Mesenchymal stem cell (in vitro differentiated cells and primary cell): Measurements from ENCODE around the gene LPP.

Source experiments
- DNase-seq: peaks from one replicate; pipeline ENCODE4 v3.0.0-alpha.2; 2013
- H2AFZ ChIP-seq: one replicate; pipeline ENCODE4 v1.6.1; 2013; ENCODE audit warnings: low read depth, mild to moderate bottlenecking, control low read depth, inconsistent platforms, low read length, moderate library complexity
- H2AK5ac ChIP-seq: 2 replicates; pipeline ENCODE4 v1.6.1; 2013; ENCODE audit warnings: low read length, moderate library complexity, mild to moderate bottlenecking, inconsistent platforms; ENCODE audit not compliant: severe bottlenecking
- H2BK120ac ChIP-seq: one replicate; pipeline ENCODE4 v1.6.1; 2013; ENCODE audit warnings: low read depth, mild to moderate bottlenecking, inconsistent platforms, low read length, moderate library complexity
- H2BK12ac ChIP-seq, 2 experiments: one replicate each; pipeline ENCODE4 v1.6.1; 2013; ENCODE audit warnings: inconsistent platforms in 2 of 2, low read length in 2 of 2, mild to moderate bottlenecking in 2 of 2, moderate library complexity in 2 of 2, control low read depth in 1 of 2
- H2BK15ac ChIP-seq: one replicate; pipeline ENCODE4 v1.6.1; 2013; ENCODE audit warnings: mild to moderate bottlenecking, low read depth, inconsistent platforms; ENCODE audit not compliant: poor library complexity, severe bottlenecking
- H2BK5ac ChIP-seq: 2 replicates; pipeline ENCODE4 v1.6.1; 2013; ENCODE audit warnings: low read depth, mild to moderate bottlenecking, low read length, control low read depth, inconsistent platforms; ENCODE audit not compliant: poor library complexity, severe bottlenecking
- H3K14ac ChIP-seq, 2 experiments: one replicate each; pipeline ENCODE4 v1.6.1; 2013; ENCODE audit warnings: inconsistent platforms in 2 of 2, low read length in 2 of 2, control low read depth in 1 of 2, mild to moderate bottlenecking in 1 of 2, moderate library complexity in 1 of 2
- H3K18ac ChIP-seq, 2 experiments: one replicate each; pipeline ENCODE4 v1.6.1; 2013; ENCODE audit warnings: inconsistent platforms in 2 of 2, low read length in 2 of 2, control low read depth in 1 of 2, low read depth in 1 of 2, mild to moderate bottlenecking in 1 of 2
- H3K23ac ChIP-seq, 2 experiments: one replicate each; pipeline ENCODE4 v1.6.1; 2013; ENCODE audit warnings: inconsistent platforms in 2 of 2, low read length in 2 of 2, mild to moderate bottlenecking in 2 of 2, moderate library complexity in 2 of 2, control low read depth in 1 of 2
- H3K27ac ChIP-seq: 2 replicates; pipeline ENCODE4 v1.5.1; 2013; ENCODE audit warnings: mild to moderate bottlenecking, moderate library complexity, low read length, control low read depth, inconsistent platforms; ENCODE audit not compliant: poor library complexity, severe bottlenecking
- H3K27me3 ChIP-seq, 2 experiments: 2 replicates each; pipeline versions ENCODE4 v1.6.1 to v1.7.0; 2013; ENCODE audit warnings: low read length in 2 of 2, mild to moderate bottlenecking in 2 of 2, moderate library complexity in 2 of 2, control low read depth in 1 of 2, inconsistent platforms in 1 of 2; ENCODE audit not compliant: control insufficient read depth in 1 of 2, insufficient read depth in 1 of 2
- H3K36me3 ChIP-seq, 2 experiments: 2 replicates each; pipeline versions ENCODE4 v1.6.1 to v1.7.0; 2013; ENCODE audit warnings: low read length in 2 of 2, control low read depth in 1 of 2, inconsistent platforms in 1 of 2, low read depth in 1 of 2, mild to moderate bottlenecking in 1 of 2; ENCODE audit not compliant: insufficient read depth in 2 of 2, control insufficient read depth in 1 of 2
- H3K4ac ChIP-seq, 2 experiments: one replicate each; pipeline ENCODE4 v1.6.1; 2013; ENCODE audit warnings: inconsistent platforms in 2 of 2, low read length in 2 of 2, mild to moderate bottlenecking in 2 of 2, moderate library complexity in 2 of 2, control low read depth in 1 of 2, low read depth in 1 of 2
- H3K4me1 ChIP-seq: 2 replicates; pipeline ENCODE4 v1.6.1; 2013; ENCODE audit warnings: low read depth, low read length, control low read depth; ENCODE audit not compliant: control insufficient read depth, insufficient read depth
- H3K4me2 ChIP-seq: 2 replicates; pipeline ENCODE4 v1.6.1; 2013; ENCODE audit warnings: low read length, mild to moderate bottlenecking, inconsistent platforms; ENCODE audit not compliant: poor library complexity, severe bottlenecking
- H3K4me3 ChIP-seq, 2 experiments: 2 replicates each; pipeline versions ENCODE4 v1.5.1 to v1.7.0; 2013; ENCODE audit warnings: low read length in 2 of 2, mild to moderate bottlenecking in 2 of 2, control low read depth in 1 of 2, low read depth in 1 of 2; ENCODE audit not compliant: insufficient read depth in 1 of 2
- H3K79me1 ChIP-seq: replicated peaks from 2 replicates; pipeline ENCODE4 v1.6.1; 2013; ENCODE audit warnings: mild to moderate bottlenecking, control low read depth, low read length, inconsistent platforms; ENCODE audit not compliant: poor library complexity, severe bottlenecking
- H3K9ac ChIP-seq: 2 replicates; pipeline ENCODE4 v1.7.0; 2013; ENCODE audit warnings: mild to moderate bottlenecking, low read length, moderate library complexity
- H3K9me3 ChIP-seq: 2 replicates; pipeline ENCODE4 v1.7.0; 2013; ENCODE audit warnings: mild to moderate bottlenecking, low read length; ENCODE audit not compliant: control insufficient read depth
- H4K8ac ChIP-seq: one replicate; pipeline ENCODE4 v1.6.1; 2013; ENCODE audit warnings: inconsistent platforms, mild to moderate bottlenecking, low read length, moderate library complexity
- H4K91ac ChIP-seq: one replicate; pipeline ENCODE4 v1.6.1; 2013; ENCODE audit warnings: mild to moderate bottlenecking, low read length, inconsistent platforms
- WGBS: methylation state at CpG from one replicate; pipeline ENCODE4 v1.1.7; 2013; ENCODE audit warnings: mixed read lengths; 5-methylcytosine and 5-hydroxymethylcytosine counted together

The LPP gene

DNA sequence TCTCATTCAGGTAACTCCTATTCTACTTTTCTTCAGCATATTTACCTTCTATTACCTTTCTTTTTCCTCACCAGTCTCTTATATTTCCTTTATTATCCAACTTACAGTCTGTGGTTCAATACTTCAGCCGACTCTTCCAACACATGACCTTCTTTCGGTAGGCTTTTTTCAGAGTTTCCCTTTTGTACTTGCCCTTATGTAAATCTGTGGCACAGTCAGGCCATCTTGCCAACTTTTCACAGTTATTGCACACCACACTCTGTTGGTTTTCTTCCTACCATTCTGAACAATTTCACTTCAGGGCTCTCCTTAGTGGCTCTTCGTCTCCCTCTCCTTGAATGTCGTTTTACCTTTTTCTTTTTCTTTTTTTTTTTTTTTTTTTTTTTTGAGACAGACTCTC lies 427.8 kb downstream of the LPP start:
- peaks cover 12% of the 10 kb centered on the region for H3K79me1 ChIP-seq
- no peak overlapping the region for H3K27ac ChIP-seq
- H3K4ac ChIP-seq, result no peak overlapping the region
- no peaks in the 10 kb centered on the region for H3K36me3 ChIP-seq
- H2AFZ ChIP-seq, result no peak overlapping the region
- H2BK15ac ChIP-seq, result no peak overlapping the region
- no peak for DNase-seq
- no peak overlapping the region for H2BK12ac ChIP-seq
- H3K4me2 ChIP-seq, result no peak overlapping the region
- no peak overlapping the region for H2BK120ac ChIP-seq
- no peak overlapping the region for H4K91ac ChIP-seq
- H3K27me3 ChIP-seq, result no peaks in the 10 kb centered on the region
- H3K9me3 ChIP-seq, result no peaks in the 10 kb centered on the region
- no peak overlapping the region for H3K9ac ChIP-seq
- WGBS, result 75% methylated on average over 4 of the region's 4 CpGs
- H2AK5ac ChIP-seq, result no peak overlapping the region
- H4K8ac ChIP-seq, result no peak overlapping the region
- H2BK5ac ChIP-seq, result no peak overlapping the region
- peaks cover 4% of the 10 kb centered on the region for H3K4me1 ChIP-seq
- H3K18ac ChIP-seq, result no peak overlapping the region
- H3K23ac ChIP-seq, result no peak overlapping the region
- H3K4me3 ChIP-seq, result no peak overlapping the region
- no peak overlapping the region for H3K14ac ChIP-seq

DNA sequence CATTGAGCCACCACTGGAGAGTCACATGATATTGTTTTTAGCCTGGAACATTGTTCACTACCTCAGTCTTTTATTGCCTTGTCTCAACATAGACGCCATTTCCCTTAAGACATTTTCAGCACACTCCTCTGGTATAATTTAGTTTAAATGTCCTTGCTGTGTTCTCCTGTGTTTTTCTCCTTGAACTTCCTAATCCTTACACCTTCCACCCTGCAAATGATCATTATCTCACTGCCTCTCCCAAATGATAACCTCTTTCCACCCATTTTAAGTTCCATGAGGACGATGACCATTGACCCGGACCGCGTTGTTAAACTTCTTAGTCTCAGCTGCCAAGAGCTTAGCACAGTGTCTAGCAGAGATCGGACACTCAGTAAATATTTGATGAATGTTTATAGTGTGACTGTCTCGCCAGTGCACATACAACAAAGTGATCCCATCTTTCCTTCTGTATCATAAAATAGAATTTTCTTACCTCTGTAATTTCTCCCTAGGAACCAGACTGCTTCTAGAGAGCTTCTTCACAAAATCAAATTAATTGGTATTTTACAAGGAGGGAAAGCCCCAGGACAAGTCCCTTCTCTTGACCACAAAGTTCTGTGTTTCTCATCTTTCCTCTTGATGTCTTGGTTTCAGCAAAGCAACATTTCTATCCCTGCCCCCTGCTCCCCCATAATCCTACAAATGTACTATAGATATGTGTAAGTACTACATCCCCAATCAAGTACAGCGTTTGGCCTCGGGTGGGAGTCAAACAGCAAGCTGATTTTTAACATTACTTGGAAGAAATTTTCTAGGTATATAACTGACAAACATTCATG lies 429.6 kb downstream of the LPP start:
- peak overlapping the region; percentile 40 for H3K27ac ChIP-seq
- H4K8ac ChIP-seq, result peak overlapping the region; percentile 76
- H3K14ac ChIP-seq, result no peak overlapping the region
- no peak overlapping the region for H3K4ac ChIP-seq
- peak overlapping the region; percentile 91 for H2AK5ac ChIP-seq
- H3K4me1 ChIP-seq, result peaks cover 4% of the 10 kb centered on the region
- H3K79me1 ChIP-seq, result peaks cover 11% of the 10 kb centered on the region
- H2BK15ac ChIP-seq, result peak overlapping the region; percentile 50
- H3K23ac ChIP-seq, result no peak overlapping the region
- no peaks in the 10 kb centered on the region for H3K27me3 ChIP-seq
- no peak overlapping the region for H4K91ac ChIP-seq
- 88% methylated on average over 4 of the region's 9 CpGs for WGBS
- peak overlapping the region; percentile 16 to 54 for H3K18ac ChIP-seq
- peak overlapping the region in 1 of 2 experiments; percentile 18 for H2BK12ac ChIP-seq
- peak; percentile 69 for DNase-seq
- no peak overlapping the region for H3K4me2 ChIP-seq
- no peak overlapping the region for H2BK5ac ChIP-seq
- H2BK120ac ChIP-seq, result peak overlapping the region; percentile 71
- H3K9me3 ChIP-seq, result no peaks in the 10 kb centered on the region
- H3K9ac ChIP-seq, result peak overlapping the region; percentile 75
- peaks cover 0 to under 1% of the 10 kb centered on the region in 2 experiments for H3K36me3 ChIP-seq
- no peak overlapping the region for H2AFZ ChIP-seq
- no peak overlapping the region for H3K4me3 ChIP-seq

DNA sequence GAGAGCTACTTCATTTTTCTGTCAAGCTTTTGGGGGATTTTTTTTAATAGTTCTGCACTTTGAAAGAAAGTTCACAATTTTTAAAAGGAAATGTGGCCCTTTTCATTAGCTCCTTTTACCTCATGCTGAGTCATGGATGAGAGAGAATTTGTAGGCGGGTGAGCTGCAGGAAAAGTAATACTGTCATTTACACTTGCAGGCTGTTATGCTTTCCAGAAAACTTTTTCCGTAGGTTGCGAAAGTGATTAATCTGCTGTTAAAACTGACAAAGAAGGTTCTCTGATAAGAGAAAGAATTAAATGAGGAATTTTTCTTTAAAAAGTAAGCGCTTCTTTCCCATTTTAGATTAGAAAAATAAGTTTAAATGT lies 430.2 kb downstream of the LPP start:
- no peak overlapping the region for H2BK5ac ChIP-seq
- no peak overlapping the region for H3K23ac ChIP-seq
- H3K79me1 ChIP-seq, result peaks cover 8% of the 10 kb centered on the region
- peaks cover 1% of the 10 kb centered on the region for H3K4me1 ChIP-seq
- H3K27ac ChIP-seq, result peak overlapping the region; percentile 40
- H2BK120ac ChIP-seq, result no peak overlapping the region
- no peak overlapping the region for H2AFZ ChIP-seq
- WGBS, result 5% methylated on average over 3 of the region's 4 CpGs
- no peak overlapping the region for H2BK12ac ChIP-seq
- peak overlapping the region in 1 of 2 experiments; percentile 60 for H3K4me3 ChIP-seq
- no peak overlapping the region for H3K4me2 ChIP-seq
- H4K8ac ChIP-seq, result no peak overlapping the region
- H3K9me3 ChIP-seq, result no peaks in the 10 kb centered on the region
- DNase-seq, result peak; percentile 83
- no peak overlapping the region for H2AK5ac ChIP-seq
- no peak overlapping the region for H4K91ac ChIP-seq
- H3K36me3 ChIP-seq, result peaks cover 0 to 3% of the 10 kb centered on the region in 2 experiments
- no peak overlapping the region for H2BK15ac ChIP-seq
- H3K4ac ChIP-seq, result no peak overlapping the region
- no peak overlapping the region for H3K14ac ChIP-seq
- no peaks in the 10 kb centered on the region for H3K27me3 ChIP-seq
- H3K9ac ChIP-seq, result peak overlapping the region; percentile 75
- H3K18ac ChIP-seq, result no peak overlapping the region

DNA sequence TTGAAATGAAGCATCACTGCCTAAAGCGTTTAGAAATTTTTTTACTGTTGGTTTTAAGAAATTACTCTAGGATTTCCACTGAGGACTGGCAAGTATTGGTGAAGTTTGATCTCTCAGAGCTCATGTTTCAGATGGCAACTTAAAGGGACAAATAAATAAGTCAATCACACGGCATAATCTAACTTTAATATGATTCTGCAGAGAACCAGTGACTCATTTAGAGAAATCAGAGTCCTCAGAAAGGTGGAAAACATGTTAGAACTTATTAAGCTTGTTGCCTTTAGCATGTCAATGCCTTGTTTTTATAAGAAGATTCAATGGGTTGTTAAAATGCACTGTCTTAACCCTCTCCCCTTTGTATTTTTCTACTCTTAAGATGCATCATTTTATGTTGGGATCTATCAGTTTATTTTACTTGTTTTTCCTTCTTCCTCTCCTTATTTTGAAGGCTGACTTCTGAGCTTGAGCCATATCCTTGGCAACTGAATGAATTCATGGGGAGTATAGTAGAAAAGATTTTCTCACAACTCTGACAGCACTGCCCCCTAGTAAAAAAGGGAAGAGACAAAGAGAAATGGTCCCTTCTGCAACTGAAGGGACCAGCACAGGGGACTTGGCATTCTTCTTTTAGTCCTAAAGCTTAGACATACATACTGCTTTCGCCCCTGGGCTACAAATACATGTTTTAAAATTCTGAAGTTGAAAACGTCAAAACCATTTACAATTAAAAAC lies 431.2 kb downstream of the LPP start:
- Histone ChIP-seq H2BK15ac (no peak overlapping the region), H3K36me3 (peaks cover 0 to 3% of the 10 kb centered on the region in 2 experiments), H2AK5ac (no peak overlapping the region), H3K4ac (no peak overlapping the region), H2BK5ac (no peak overlapping the region), H3K23ac (no peak overlapping the region), H2BK120ac (no peak overlapping the region), H4K8ac (no peak overlapping the region), H3K27ac (no peak overlapping the region), H3K14ac (no peak overlapping the region), H3K4me2 (no peak overlapping the region), H3K4me3 (peak overlapping the region in 1 of 2 experiments; percentile 60), H3K27me3 (no peaks in the 10 kb centered on the region), H3K9me3 (no peaks in the 10 kb centered on the region), H2BK12ac (no peak overlapping the region), H3K18ac (no peak overlapping the region), H4K91ac (no peak overlapping the region), H3K4me1 (peaks cover 1% of the 10 kb centered on the region), H3K9ac (peak overlapping the region; percentile 75), H3K79me1 (peaks cover 6% of the 10 kb centered on the region), H2AFZ (no peak overlapping the region)
- DNase-seq, result peak; percentile 20
- WGBS, result 100% methylated on average over 1 of the region's 4 CpGs
